Prostate gland (tissue), 2 donors: ENCODE measurements around the gene GPX1.

ENCODE experiments used
- CTCF ChIP-seq, 4 experiments: fragments of 200-600 bp in 2 of 4; fragments of 450-650 bp in 2 of 4; sonication (generic) in 2 of 4; IDR thresholded peaks; 1 replicate in 3 of 4; 2 replicates in 1 of 4; pipeline ENCODE4 v1.5.1; 2016 to 2019; ENCODE audit warnings: antibody characterized with exemption in 4 of 4, mild to moderate bottlenecking in 2 of 4, moderate library complexity in 2 of 4
- POLR2A ChIP-seq: fragments of 450-650 bp; IDR thresholded peaks from one replicate; pipeline ENCODE4 v1.6.1; 2016; ENCODE audit warnings: antibody characterized with exemption, mild to moderate bottlenecking
- POLR2AphosphoS5 ChIP-seq: sonication (generic); formaldehyde crosslinking; IDR thresholded peaks from one replicate; pipeline ENCODE4 v1.6.1; 2017; ENCODE audit warnings: antibody characterized with exemption

GRCh38 chr3:49358217-49358883 is at the start of gene GPX1:
- TF ChIP-seq CTCF (IDR thresholded peaks at IDR 0.05) (peak in 1 of 4 experiments; percentile 33), POLR2AphosphoS5 (peak; percentile 97), POLR2A (peak; percentile 98)
